ENCODE measurements around the gene DGKI. TPM values are rescaled to one million over a fixed set of nuclear protein-coding genes. Genes with fewer than 3 reads are reported as not detected.

The DGKI gene
- total and polyA plus RNA-seq, 7 donors, result under 0.01 to 0.56 (median 0.44) TPM; not detected in 2

- 54 to 70% (median 69%) methylated on average over 4 of the region's 4 CpGs for WGBS, 3 donors
- DNase-seq (no peak), ATAC-seq (no peak)
- intact Hi-C loops (cut with DNase I), result no loop called here
- H3K27ac ChIP-seq, result no peak overlapping the region
- no peaks in the 10 kb centered on the region for H3K4me1 ChIP-seq
- peaks cover 0 to 13% of the 10 kb centered on the region in 2 donors for H3K36me3 ChIP-seq (ENCODE audit: insufficient read depth in 1 of 2, low read depth in 1 of 2)
- no peak overlapping the region for H3K4me3 ChIP-seq
- TF ChIP-seq CTCF (IDR thresholded peaks at IDR 0.05), result no peak
- H3K27me3 ChIP-seq (ENCODE audit: insufficient read depth in 3 of 3, low read length in 2 of 3), result no peaks in the 10 kb centered on the region
- peaks cover 6% of the 10 kb centered on the region for H3K9me3 ChIP-seq
Observed at GRCh38 chr7:137862358-137862757, 15.6 kb upstream of the DGKI start.

DNA sequence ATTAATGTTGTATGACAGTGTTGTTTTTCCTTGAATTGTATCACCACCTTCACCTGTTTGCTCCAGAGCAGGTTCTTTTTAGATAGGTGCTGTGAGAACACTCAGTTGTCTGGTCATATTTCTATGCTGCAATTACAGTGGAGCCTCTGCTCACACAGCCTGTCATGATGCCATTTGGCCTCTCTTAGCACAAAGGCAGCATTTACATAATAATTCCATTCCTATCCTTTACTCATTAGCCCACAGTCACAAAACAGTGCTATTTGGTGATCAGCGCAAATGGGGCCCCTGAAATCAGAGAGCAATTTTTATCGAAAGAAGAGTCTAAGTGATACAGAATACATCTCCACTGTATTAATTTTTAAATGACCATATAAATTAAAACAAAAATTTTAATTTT lies 13.8 kb upstream of the DGKI start:
- no peak for TF ChIP-seq CTCF (IDR thresholded peaks at IDR 0.05)
- no peak overlapping the region for H3K4me3 ChIP-seq
- intact Hi-C loops (cut with DNase I), result no loop called here
- H3K27ac ChIP-seq, result no peak overlapping the region
- no peaks in the 10 kb centered on the region for H3K27me3 ChIP-seq (ENCODE audit: insufficient read depth in 3 of 3, low read length in 2 of 3)
- H3K4me1 ChIP-seq, result no peaks in the 10 kb centered on the region
- 98 to 99% (median 99%) methylated on average over 2 of the region's 2 CpGs for WGBS, 3 donors
- ATAC-seq, result no peak
- H3K36me3 ChIP-seq (ENCODE audit: insufficient read depth in 1 of 2, low read depth in 1 of 2), result peaks cover 3 to 13% of the 10 kb centered on the region in 2 donors
- no peaks in the 10 kb centered on the region for H3K9me3 ChIP-seq
- no peak for DNase-seq

DNA sequence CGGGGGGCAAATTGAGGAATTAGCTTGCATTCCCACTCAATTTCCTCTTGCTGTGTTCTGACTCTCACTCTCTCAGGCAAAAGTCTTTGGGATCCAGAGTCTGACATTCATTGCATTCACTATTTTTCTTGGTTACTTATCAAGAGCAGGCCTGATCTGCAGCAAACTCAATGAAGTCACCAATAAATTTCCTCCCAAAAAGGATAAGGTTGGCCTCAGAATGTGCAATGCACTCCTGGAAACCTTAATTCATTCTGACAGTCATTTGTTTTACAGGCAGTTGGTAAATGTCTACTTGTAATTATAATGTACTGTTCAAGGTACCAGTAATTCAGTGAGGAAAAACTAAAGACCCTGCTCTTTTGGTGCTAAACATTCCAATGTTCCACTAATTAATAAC lies 6.3 kb upstream of the DGKI start:
- no peak for TF ChIP-seq CTCF (IDR thresholded peaks at IDR 0.05)
- H3K4me1 ChIP-seq, result no peaks in the 10 kb centered on the region
- DNase-seq (no peak), ATAC-seq (no peak)
- 89 to 100% (median 98%) methylated on average over 1 of the region's 1 CpG for WGBS, 3 donors
- intact Hi-C loops (cut with DNase I), result no loop called here
- H3K9me3 ChIP-seq, result no peaks in the 10 kb centered on the region
- no peak overlapping the region for H3K4me3 ChIP-seq
- peaks cover 0 to 3% of the 10 kb centered on the region in 2 donors for H3K36me3 ChIP-seq (ENCODE audit: insufficient read depth in 1 of 2, low read depth in 1 of 2)
- peaks cover 0 to 8% (median 0%) of the 10 kb centered on the region in 3 donors for H3K27me3 ChIP-seq (ENCODE audit: insufficient read depth in 3 of 3, low read length in 2 of 3)
- H3K27ac ChIP-seq, result no peak overlapping the region

- no peak for TF ChIP-seq CTCF (IDR thresholded peaks at IDR 0.05)
- DNase-seq, result no peak
- ATAC-seq, result no peak
- peaks cover 0 to 3% of the 10 kb centered on the region in 2 donors for H3K36me3 ChIP-seq (ENCODE audit: insufficient read depth in 1 of 2, low read depth in 1 of 2)
- intact Hi-C loops (cut with DNase I), result no loop called here
- H3K27me3 ChIP-seq (ENCODE audit: insufficient read depth in 3 of 3, low read length in 2 of 3), result peaks cover 0 to 17% (median 7%) of the 10 kb centered on the region in 3 donors
- H3K4me1 ChIP-seq, result no peaks in the 10 kb centered on the region
- H3K4me3 ChIP-seq, result no peak overlapping the region
- no peaks in the 10 kb centered on the region for H3K9me3 ChIP-seq
- H3K27ac ChIP-seq, result no peak overlapping the region
Observed at GRCh38 chr7:137852108-137852507, 5.3 kb upstream of the DGKI start.
